ENCODE data around the gene PMAIP1.

GRCh38 chr18:59899298-59900221, at the start of gene PMAIP1:
- TF ChIP-seq CTCF (IDR thresholded peaks at IDR 0.05) (peak in 1 of 6 experiments; percentile 19), POLR2A (IDR thresholded peaks at IDR 0.05) (peak in 2 of 4 donors; percentile 88 to 93)

All from esophagus squamous epithelium (tissue), 4 donors.